GM19468 (cell line): ENCODE measurements around the gene MYCBPAP.

ENCODE experiments used
- ATAC-seq: cut with Tn5 transposase; IDR thresholded peaks from one replicate; pipeline ENCODE4 v1.9.1; 2021; ENCODE audit warnings: mild to moderate bottlenecking, moderate library complexity, moderate number of reproducible peaks; ENCODE audit not compliant: unreplicated experiment; ENCODE audit errors: extremely low read depth

Gene MYCBPAP

GRCh38 chr17:50511058-50511457 is 2.8 kb downstream of the MYCBPAP start:
- ATAC-seq, result peak; percentile 63

DNA sequence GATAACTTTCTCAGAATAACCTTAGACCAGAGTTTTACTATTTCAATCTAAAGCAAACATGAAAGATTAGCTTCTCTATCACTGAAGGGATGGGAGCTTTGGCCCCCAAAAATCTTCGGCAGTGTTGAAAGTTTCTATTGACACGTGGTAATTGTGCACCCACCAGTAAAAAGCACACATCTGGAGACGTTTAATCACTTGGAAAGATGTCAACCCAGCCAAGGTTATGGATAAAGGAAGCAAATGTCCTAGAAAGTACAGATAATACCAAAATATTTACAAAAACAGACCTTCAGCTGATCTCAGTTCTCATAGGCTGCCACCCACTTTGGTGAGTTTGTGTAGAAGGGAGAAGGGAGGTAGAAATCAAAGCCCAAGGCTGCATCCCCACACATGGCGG is 5.3 kb downstream of the MYCBPAP start:
- no peak for ATAC-seq

DNA sequence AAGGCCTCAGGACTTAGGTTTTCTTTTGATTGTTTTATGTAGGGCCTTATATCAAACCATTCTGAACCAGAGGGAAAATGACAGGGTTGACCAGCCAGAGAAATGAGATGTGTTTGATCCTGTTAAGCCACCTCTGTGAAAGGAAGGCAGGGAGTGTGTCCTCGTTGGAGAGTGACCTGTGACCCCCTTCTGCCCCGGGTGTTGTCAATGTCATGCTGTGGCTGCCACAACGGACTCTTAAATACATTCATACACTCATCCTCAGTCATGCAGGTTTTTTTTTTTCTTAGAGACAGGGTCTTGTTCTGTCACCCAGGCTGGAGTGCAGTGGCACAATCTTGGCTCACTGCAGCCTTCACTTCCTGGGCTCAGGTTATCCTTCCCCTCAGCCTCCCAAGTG is 6.1 kb downstream of the MYCBPAP start:
- ATAC-seq, result no peak

DNA sequence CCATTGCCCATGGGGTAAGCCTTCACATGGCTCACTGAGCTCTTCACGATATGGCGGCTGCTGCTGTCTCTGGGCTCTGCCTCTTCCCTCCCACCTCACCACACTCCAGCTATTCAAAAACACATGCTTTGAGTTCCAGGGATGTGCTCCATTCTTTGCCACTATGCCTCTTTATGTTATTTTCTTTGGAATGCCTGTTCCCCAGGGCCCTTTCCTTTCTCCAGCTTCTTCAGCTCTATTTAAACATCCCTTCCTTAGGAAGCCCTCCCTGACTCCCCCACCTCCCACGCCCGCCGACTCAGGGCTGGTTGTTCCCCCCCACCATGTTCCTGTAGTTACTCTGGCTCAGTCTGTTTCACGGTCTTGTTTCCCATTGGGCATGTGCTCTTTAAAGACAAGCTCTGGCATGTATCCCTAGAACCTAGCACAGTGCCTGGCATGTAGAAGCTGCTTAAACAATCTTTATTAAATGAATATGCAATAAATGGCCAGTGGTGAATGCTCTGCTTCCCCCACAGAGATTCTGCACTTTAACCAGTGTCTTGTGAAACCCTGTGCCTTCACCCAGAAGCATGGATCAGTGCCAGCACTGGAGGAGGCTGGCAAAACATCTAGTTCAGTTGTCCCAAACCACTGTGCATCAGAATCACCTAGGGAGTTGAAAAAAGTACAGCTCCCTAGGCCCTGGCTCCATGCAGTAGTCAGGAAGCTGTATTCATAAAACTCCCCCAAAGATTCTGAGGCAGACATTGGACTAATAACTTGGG is 6.9 kb downstream of the MYCBPAP start:
- ATAC-seq, result no peak

GRCh38 chr17:50517011-50517410 is 8.8 kb downstream of the MYCBPAP start:
- no peak for ATAC-seq

DNA sequence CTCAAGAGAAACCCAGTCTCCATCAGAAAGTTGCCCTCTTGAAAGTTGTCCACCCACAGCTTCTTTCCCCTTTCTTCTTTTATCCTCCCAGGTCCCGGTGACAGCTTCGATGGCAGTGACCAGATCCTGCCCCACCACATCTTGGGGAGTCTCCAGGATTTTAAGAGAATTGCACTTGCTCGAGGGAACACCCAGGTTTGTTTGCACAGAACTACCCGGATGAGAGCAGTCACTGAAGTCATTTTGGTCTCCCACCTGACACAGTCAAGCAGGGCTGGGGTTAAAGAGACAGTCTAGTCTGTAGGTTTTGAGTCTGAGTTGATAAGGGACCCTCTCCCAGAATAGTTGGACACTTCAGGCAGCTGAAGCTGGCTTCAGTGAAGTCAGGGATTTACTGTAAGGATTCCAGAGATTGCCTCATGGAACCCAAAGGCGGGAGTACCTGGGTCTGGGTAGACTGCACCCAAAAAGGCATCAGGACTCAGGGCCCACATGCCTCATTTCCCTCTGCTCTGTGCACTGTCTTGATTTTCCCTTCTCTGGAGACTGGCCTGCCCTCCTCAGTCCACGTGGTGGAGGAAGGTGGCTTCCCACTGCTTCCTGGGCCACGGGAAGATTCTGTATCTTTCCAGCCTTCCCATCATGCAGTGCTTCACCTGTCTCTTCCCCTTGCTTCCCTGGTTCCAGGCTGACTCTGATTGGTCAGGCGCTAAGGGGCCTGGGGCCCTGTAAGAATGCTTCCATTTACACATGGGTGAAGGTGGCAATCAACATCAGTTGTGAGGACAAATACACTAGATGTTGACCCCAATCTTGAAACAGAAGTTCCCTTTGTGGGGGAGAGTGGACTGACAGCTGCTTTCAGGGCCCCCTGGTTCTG is 9.5 kb downstream of the MYCBPAP start:
- ATAC-seq, result no peak

GRCh38 chr17:50518384-50519023 is 10.3 kb downstream of the MYCBPAP start:
- ATAC-seq, result no peak

DNA sequence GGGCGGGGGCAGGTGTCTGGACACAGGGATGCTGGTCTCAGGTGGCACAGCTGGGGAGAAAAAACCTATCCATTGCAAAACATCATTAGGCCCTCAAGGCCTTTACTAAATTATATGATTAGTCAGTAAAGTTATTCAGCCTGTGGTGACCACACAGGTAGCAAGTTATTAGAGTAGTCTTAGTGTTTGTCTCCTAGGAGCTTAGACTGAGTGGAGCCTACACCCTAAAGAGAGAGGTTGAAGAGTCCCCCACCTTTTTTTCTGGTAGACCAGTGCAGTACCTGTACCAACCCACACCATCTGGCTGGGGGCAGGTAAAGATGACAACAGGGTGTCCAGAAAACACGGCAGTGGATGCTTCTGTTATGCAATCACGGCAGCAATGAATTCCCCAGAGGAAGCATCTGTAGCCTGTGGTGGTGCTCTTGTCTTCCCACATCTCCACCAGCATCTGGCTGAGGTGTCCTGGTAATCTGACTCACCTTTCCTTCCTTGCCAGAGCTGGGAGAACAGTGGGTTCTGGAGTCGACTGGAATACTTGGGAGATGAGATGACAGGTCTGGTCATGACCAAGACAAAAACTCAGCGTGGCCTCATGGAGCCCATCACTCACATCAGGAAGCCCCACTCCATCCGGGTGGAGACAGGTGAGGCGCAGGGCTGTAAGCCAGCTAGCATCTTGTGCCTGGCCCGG is 11.0 kb downstream of the MYCBPAP start:
- no peak for ATAC-seq

DNA sequence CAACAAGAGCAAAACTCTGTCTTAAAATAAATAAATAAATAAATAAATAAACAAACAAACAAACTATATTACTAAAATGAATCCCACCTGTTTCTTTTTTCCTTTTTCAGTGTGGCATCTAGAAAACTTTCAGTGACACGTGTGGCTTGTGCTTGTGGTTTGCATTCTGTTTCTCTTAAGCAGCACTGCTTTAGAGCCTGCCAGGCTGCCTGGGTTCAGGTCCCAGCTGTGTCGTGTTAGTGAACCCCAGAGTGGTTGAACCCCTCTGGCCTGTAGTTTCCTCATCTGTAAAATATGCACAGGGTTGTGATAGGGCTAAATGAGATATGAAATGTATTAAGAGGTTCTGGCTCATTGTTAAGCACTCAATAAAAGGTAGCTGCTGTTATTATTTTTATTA is 12.2 kb downstream of the MYCBPAP start:
- no peak for ATAC-seq

GRCh38 chr17:50521514-50521913 is 13.3 kb downstream of the MYCBPAP start:
- no peak for ATAC-seq

DNA sequence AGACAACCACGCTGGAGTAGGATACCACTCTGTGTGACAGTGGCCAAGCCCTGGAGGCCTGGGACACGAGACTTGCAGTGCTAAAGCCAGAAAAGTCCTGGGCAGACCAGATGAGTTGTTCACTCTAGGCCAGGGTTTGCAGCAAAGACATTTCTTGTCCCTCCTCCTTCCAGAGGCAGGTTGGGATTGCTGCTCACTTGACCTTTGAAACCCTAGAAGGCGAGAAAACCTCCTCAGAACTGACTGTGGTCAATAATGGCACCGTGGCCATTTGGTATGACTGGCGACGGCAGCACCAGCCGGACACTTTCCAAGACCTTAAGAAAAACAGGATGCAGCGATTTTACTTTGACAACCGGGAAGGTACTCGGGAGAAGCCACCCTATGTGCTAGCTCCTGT is 14.5 kb downstream of the MYCBPAP start:
- no peak for ATAC-seq

DNA sequence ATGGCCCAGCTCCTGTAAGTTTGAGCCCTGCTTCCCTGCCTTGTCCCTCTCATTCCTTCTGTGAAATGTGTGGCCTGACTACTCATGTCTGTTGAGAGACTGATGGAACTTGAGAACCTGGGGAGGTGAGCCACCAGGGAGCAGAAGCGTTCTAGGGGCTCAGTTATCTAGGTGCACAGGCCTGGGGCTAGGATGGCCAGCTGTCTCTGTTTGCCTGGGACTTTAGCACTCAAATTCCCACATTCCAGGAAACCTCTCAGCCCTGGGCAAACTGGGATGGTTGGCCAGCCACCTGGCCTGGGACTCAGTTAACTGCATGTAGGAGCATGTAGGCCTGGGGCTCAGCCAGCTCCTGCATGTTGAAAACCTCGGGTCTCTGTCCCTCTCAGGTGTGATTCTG is 15.0 kb downstream of the MYCBPAP start:
- ATAC-seq, result no peak

- no peak for ATAC-seq
Measured at GRCh38 chr17:50524838-50525237, 16.6 kb downstream of the MYCBPAP start.

DNA sequence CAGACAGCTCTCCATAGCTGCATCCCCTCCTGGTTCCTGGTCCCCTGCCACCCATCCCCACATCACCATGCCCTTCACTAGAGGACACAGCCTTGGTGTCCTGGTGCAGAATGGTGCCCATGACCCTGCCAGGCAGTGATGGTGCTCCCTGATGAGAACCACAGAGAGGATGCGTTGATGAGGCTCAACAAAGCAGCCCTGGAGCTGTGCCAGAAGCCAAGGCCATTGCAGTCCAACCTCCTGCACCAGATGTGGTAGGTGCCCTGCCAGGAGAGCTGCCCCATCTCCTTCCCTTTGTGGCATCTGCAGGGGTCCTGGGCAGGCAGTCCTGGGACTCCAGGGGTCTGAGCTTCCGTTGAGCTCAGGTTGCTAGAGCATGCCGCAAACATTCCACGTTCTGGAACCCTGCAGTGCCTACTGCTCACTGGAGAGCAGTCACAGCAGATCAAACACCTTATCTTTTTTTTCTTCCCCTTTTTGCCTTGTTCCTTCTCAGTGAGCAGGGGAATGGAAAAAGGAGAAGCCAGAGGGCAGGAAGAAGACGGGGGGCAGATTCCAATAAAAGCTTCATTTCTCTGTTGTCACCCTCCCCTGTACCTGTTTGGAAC is 19.0 kb downstream of the MYCBPAP start:
- ATAC-seq, result no peak

GRCh38 chr17:50527949-50528474 is 19.8 kb downstream of the MYCBPAP start:
- ATAC-seq, result no peak

- no peak for ATAC-seq
Measured at GRCh38 chr17:50529849-50530248, 21.6 kb downstream of the MYCBPAP start.

DNA sequence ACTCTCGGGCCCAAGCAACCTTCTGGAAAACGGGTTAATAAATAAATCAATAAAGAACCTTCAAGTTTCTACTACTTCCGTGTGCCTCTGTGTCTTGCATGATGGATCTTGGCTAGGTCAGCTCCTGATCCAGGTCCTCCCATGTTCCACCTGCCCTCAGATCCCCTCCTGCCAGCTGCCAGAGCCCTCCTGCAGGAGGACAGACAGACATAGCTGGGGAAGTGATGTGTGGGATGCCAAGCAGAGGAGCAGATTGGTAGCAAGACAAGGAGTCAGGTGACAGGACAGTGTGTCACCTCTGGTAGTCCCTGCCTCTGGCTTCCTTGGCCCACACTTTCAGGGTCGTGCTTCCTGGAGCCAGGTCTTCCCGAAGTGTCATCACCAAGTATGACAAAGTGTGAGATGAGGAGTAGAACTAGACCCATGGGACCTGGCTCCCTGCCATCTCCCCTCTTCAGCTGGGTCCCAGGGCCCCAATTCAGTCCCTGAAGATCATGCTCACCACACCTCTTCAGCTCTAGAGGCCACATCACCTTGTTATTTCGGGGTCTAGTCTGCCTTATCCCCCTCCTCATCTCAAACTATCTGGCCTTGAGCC is 23.3 kb downstream of the MYCBPAP start:
- ATAC-seq, result no peak

GRCh38 chr17:50532452-50533024 is 24.3 kb downstream of the MYCBPAP start, which contains the start of gene EPN3:
TSS of gene EPN3 (plus strand) at chr17:50532735. CDS start at chr17:50536557, 3,822 bp downstream.
- ATAC-seq, result no peak

- no peak for ATAC-seq
Measured at GRCh38 chr17:50533185-50533584, 24.9 kb downstream of the MYCBPAP start.
